Astrocyte of the cerebellum (primary cell): ENCODE data around the gene LRRC8D.

Experiments
- DNase-seq: peaks from one replicate; pipeline ENCODE4 v3.0.0-alpha.2; 2011; ENCODE audit warnings: low read depth
- H3K4me3 ChIP-seq: 2 replicates; pipeline ENCODE4 v1.5.1; 2011; ENCODE audit warnings: mild to moderate bottlenecking, low read depth, low read length, moderate library complexity
- CTCF ChIP-seq: IDR thresholded peaks from 2 replicates; pipeline ENCODE4 v1.5.1; 2012; ENCODE audit warnings: low read length, low read depth, moderate library complexity, mild to moderate bottlenecking; ENCODE audit errors: missing control alignments
- in situ Hi-C: cut with HindIII; loops from 2 replicates; pipeline ENCODE4 v1.10.0; 2017; ENCODE audit warnings: low sequenced_read_pairs

The LRRC8D gene

DNA sequence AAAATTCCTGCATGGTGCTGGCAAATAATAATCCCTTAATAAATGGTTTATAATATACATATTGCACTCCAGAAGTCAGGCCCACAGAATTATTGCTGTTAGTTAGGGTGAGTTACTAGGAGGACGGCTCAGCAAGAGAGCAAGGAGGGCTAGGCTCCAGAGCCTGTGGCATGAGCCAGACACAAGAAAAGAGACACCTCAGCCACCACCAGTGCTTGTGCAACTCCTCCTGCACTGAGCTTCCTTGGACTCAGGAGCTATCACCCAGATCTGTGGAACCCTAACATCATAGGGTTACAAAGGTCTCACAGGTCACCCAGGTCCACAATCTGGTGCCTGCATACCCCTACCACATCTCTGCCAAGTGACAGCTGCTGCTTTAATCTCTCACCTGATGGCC lies 12.8 kb upstream of the LRRC8D start:
- no peak for TF ChIP-seq CTCF
- DNase-seq = no peak
- in situ Hi-C loops = no loop called here
- no peak overlapping the region for H3K4me3 ChIP-seq

DNA sequence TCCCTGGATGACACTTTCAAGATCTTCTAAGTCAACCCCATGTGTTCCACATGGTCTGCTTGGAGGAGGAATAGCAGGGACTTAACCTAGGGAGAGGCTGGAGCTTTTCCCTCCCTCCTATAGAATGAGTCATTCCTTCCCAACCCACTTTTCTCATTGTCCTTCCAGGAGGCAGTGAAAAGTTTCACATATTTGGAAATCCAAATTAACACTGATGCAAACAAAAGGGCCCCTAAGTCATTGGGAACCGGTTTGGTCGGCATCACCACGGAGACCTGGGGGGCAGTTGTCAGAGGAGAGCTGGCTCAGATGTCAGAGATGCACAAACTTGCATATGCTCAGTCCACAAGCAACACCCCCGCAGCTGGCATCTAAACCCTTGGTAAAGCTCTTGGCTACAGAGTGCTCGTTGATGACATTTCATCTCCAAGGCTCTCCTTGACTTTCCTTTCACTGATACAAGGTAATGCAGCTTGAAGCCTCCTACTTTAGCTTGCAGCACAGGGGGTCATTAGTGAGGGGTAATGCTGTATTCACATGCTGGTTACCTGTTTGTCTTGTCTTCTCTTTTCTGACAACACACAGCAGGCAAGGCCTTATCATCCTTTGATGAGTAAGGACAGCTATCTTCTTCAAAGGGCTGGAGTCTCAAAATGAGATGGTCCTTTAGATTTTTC lies 12.3 kb upstream of the LRRC8D start:
- in situ Hi-C loops = no loop called here
- DNase-seq = no peak
- TF ChIP-seq CTCF = no peak
- no peak overlapping the region for H3K4me3 ChIP-seq

DNA sequence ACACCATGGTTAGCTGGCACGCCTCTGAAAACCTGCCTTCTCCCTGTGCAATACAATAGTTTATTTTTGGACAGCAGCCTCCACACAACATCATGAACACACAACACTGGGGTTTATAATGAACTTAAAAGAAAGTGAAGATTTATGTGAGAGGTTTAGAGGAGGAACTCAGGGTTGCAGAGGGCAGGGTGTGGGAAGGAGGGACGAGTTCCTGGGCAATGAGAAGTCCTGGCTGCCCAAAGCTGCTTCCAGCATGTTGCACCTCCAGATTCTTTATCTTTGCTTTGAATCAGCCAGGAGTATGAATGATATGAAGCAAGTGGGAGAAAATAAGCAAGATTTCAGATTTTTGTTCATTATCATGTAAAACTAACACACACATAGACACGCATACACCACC lies 11.3 kb upstream of the LRRC8D start:
- TF ChIP-seq CTCF = no peak
- no peak overlapping the region for H3K4me3 ChIP-seq
- no peak for DNase-seq
- in situ Hi-C loops = no loop called here

DNA sequence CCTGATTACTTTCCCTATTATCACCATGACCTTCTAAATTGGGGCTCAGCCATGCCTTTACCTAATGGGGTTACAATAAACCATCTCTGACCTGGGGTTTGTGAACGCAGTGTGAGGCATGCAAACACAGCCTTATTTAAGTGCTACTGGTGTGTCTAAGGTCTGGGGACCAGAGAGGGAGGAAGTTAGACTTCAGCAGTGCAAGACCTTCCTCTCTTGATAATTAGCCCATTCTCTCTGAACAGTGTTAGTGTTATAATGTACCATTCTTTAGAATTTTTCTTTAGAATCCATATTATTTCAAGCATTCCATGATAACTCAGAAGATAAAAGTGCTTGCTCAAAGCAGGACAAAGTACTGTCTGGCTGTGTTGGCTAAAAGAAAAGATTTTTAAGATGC lies 10.5 kb upstream of the LRRC8D start:
- DNase-seq = no peak
- TF ChIP-seq CTCF = no peak
- no peak overlapping the region for H3K4me3 ChIP-seq
- in situ Hi-C loops = no loop called here

DNA sequence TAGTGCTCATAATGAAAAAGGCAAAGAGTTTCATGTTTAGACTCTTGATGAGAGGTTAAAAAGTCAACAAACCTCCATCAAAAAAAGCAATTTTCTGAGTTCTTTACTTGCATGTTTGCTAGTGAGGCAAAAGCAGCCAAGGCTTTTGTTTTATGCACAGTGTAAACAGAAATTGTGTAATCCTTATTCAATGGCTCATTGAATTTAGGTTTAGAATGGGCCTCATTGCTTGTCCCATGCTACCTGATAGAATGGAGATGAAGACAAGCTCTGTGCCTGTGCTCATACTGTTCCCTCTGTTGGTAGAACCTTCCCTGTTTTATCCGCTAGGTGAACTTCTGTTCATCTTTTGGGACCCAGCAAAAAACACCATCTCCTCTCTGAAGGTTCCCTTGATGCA lies 10.0 kb upstream of the LRRC8D start:
- no peak for TF ChIP-seq CTCF
- DNase-seq = no peak
- in situ Hi-C loops = no loop called here
- H3K4me3 ChIP-seq = no peak overlapping the region

DNA sequence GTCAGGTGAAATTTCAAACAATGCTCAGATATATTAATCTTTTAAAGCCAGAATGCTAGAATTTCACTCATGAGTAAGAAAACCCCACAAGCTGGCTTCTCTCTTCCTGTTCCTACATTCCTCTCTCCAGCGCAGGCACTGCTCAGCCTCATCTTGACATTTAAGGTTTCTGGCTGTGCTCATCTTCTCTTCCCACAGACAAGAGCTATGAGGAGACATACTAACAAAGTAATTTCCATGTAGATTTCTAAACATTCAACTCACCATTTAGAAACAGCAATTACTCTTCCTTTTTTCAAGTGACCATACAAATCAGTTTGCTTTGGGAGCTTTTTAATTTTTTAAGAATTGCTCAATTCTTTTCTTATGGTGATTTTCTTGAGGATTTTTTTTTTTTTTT lies 7.8 kb upstream of the LRRC8D start:
- H3K4me3 ChIP-seq = no peak overlapping the region
- TF ChIP-seq CTCF = no peak
- in situ Hi-C loops = no loop called here
- DNase-seq = no peak
